Inferior parietal cortex (tissue), 1 donor: Measurements from ENCODE around the gene DCBLD2.

ENCODE experiments used
- DNase-seq: peaks from one replicate; pipeline ENCODE4 v3.0.0-alpha.2; 2016; ENCODE audit errors: extremely low spot score

DCBLD2 gene, protein sequence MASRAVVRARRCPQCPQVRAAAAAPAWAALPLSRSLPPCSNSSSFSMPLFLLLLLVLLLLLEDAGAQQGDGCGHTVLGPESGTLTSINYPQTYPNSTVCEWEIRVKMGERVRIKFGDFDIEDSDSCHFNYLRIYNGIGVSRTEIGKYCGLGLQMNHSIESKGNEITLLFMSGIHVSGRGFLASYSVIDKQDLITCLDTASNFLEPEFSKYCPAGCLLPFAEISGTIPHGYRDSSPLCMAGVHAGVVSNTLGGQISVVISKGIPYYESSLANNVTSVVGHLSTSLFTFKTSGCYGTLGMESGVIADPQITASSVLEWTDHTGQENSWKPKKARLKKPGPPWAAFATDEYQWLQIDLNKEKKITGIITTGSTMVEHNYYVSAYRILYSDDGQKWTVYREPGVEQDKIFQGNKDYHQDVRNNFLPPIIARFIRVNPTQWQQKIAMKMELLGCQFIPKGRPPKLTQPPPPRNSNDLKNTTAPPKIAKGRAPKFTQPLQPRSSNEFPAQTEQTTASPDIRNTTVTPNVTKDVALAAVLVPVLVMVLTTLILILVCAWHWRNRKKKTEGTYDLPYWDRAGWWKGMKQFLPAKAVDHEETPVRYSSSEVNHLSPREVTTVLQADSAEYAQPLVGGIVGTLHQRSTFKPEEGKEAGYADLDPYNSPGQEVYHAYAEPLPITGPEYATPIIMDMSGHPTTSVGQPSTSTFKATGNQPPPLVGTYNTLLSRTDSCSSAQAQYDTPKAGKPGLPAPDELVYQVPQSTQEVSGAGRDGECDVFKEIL

GRCh38 chr3:98901392-98902350 lies at the start of gene DCBLD2:
Gene DCBLD2 (minus strand): TSS chr3:98901695. CDS start chr3:98901326, 369 bp downstream.
- DNase-seq, result peak; percentile 98

GRCh38 chr3:98945666-98946065 lies 44.2 kb upstream of the DCBLD2 start:
- no peak for DNase-seq

DNA sequence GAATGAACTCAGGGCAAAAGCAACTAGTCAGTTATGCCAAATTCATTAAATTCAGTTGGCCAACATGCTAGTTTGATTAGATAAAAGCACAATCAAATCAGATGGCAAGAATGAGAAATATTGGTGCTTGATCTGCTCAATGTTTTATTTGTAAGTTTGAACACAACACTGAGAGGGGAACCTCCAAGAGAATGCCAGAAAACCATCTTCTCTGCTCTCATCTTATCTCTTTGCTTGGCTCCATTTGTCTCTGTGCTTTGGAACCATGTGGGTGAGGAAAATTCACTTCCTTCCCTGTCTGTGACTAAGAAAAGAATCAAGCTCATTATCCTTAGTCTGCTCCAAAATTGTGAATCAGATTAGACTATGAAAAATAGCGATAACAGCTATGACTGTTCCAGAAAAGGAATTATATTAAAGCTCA lies 43.6 kb upstream of the DCBLD2 start:
- DNase-seq, result no peak

DNA sequence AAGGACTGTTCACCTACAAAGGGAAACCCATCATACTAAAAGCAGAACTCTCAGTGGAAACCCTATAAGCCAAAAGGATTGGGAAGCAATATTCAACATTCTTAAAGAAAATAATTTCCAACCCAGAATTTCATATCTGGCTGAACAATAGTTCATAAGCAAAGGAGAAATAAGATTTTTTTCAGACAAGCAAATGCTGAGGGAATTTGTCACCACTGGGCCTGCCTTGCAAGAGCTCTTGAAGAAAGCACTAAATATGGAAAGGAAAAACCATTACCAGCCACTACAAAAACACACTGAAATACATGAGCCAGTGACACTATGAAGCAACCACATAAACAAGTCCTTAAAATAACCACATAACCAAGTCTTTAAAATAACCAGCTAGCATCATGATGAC lies 28.9 kb upstream of the DCBLD2 start:
- DNase-seq, result no peak

GRCh38 chr3:98921957-98922356 lies 20.5 kb upstream of the DCBLD2 start:
- no peak for DNase-seq

GRCh38 chr3:98920166-98920565 lies 18.7 kb upstream of the DCBLD2 start:
- DNase-seq, result no peak

- DNase-seq, result no peak
These were observed 17.1 kb upstream of the DCBLD2 start for GRCh38 chr3:98918586-98918985.

DNA sequence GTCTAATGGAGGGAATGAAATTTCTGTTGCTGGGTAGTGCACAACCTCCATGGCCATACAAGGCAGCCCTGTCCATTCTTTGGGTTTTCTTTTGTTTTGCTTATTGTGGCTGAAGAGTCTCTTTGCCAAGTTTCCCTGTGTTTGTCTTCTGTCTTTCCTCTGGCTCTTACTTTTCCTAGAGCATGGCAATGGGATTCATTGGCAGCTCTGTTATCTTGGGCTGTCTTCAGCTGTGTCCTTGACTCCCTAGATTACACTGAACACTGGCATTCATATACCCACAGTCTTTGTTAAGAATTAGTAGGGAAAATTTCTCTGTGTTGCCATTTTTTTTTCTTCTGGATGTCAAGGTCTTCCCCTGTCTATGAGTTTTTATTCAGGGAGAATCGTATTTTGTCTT lies 16.1 kb upstream of the DCBLD2 start:
- DNase-seq, result no peak

DNA sequence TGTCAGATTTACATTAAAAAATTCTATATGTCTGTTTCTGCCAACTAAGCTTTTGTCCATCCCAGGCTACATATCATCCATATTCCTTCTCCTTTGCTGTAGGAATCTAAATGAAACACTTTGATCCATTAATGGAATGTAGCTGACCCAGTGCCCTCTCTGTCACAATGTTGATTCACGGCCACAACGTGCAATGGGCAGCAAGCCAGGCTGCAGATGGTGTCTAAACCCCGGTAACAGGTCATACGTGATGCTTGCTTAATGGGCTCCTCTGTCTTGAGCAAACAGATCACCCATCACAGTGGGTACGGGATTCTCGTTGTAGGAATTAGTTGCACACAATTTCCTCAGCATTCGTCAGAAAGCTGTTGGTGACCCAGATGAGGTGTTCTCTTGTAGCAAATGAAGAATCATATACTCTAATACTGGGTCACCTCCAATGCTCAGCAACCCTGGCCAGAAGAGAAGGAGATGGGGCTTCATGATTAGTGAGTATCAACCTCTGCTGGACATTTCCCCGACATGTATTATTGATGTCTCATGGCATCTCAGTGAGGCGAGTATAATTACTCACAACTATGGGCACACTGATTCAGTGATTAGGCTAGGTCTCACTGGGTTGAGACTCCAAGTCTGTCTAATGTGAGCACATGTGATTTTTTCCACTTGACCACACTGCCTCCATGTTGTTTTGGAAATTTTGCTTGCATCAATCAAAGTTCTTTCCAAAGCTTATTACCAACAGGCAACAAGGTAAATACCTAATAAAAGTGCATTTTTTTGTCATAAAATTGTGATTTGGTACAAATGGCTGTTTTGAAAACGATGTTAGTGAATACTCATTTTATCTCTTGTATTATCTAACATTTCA lies 12.9 kb upstream of the DCBLD2 start:
- no peak for DNase-seq

GRCh38 chr3:98912448-98912847 lies 11.0 kb upstream of the DCBLD2 start:
- no peak for DNase-seq

DNA sequence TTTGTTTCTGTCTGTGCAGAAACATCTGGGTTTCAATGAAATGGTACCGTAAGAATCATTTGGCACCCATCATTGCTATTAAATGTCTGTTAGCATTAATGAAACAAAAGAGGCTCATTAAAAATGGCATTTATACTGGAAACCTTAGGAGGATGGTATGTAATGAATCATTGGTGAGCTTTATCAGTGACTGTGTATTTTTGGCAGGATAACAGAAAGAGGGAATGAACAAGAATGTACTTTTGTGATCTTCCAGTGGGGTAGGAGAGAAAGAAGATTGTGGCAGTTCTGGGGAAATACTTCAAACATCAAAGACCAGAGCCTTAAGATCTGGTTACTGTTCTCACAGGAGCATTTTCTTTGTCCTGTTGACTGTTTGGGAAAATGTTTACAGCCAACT lies 4.7 kb upstream of the DCBLD2 start:
- DNase-seq, result no peak

DNA sequence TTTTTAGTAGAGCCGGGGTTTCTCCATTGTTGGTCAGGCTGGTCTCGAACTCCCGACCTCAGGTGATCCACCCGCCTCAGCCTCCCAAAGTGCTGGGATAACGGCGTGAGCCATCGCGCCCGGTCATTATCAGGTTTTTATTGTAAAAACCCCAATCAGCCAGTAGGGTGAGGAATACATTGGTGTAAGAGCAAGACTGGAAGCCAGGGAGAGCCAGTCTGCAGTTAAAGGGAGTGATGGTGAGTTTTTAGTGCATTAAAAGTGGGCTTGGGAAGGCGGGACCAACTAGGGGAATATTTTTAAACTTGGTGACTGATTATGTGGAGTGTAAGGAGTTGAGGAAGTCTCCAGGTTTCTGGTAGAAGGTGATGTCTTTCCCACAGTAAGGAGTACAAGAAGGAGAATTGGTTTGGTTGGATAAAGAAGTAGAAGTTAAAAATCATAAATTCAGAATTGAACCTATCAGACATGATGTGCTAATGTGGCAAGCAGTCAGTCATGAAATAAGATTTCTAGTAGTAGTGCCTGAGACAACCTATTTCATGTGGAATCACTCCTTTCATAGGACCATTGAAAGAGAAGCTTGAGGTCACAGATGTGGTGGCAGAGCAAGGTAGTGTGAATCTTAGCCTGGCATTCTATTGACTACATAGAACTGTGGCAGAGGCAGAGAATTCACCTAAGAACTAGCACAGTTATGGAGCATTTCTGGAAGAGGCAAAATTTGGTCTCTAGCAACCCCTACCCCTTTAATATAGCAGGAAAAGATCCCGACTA lies 2.4 kb upstream of the DCBLD2 start:
- DNase-seq, result no peak

- no peak for DNase-seq
These were observed 1.6 kb upstream of the DCBLD2 start for GRCh38 chr3:98903099-98903498.

DNA sequence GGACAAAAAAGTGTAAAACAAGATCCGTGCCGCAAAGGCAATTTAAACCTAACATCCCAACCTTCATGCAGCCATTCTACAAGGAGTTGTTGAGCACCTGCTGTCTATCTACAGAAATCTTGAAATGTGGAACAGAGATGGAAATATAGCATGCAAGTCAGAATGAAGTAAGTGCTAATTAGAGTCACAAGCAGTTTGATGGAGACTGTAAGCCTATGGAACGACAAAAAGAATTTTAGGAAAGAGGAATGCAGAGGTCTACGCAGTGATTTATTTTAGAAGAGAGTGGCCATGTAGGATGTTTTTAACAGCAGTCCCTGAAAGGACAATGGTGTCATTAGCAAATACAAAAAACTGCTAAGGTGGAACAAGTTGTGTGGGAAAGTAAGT lies 851 bp upstream of the DCBLD2 start:
- DNase-seq, result peak; percentile 63

GRCh38 chr3:98901119-98901391 lies 440 bp downstream of the DCBLD2 start:
- no peak for DNase-seq

DNA sequence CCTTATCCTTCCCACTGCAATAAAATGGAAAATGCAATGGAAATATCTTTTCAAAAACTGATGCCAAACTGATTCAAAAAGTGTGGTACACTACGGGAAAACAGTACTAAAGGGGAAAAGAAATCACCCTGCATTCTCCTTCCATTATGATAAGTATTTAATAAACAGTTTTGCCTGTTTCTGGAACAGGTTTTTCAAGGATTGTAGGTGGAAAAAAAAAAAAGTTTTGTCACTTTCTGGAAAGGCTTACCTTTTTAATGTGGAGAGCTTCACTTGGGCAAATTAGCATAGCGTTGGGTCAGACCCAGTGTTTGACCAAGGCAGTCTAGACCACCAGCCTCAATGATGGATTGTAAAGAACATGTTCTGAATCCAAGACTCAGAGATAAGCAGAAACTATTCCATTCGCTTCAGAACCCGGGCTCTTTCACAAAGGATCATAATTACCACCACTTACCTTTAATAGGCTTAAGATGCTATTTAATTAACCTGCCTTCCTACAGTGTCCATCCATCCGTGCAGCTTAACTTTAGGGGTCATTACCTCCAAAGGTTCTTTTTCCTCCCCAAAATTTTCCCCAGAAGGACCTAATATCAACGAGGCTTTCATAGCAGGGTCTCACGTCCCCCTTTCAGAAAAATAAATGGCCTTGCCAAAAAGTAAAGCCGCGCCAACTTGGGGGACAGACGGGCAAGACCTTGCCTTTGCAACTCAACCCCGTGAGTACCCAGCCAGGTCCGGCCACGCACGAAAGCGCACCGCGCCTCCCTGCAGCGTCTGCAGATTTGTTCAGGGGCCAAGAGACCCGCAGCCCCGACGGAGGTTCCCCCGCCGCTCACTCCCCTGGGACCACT lies 1.0 kb downstream of the DCBLD2 start:
- DNase-seq, result no peak

DNA sequence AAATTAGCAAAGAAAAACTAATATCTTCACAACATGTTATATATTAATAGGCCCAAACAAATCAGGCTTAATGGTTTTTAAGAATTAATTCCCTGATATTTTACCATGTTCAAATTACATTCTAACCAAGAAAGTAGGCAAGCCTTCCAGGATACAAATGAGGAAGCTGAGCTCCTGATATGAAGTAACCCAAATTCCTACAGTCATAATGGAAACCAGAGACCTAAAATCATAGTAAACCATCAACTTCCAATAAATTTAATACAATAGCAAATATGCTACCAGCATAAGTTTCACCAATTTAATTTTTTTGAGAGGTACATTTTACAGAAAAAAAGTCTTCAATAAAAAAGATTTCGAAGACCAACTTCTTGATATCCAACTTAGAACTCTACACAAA lies 3.8 kb downstream of the DCBLD2 start:
- DNase-seq, result no peak

DNA sequence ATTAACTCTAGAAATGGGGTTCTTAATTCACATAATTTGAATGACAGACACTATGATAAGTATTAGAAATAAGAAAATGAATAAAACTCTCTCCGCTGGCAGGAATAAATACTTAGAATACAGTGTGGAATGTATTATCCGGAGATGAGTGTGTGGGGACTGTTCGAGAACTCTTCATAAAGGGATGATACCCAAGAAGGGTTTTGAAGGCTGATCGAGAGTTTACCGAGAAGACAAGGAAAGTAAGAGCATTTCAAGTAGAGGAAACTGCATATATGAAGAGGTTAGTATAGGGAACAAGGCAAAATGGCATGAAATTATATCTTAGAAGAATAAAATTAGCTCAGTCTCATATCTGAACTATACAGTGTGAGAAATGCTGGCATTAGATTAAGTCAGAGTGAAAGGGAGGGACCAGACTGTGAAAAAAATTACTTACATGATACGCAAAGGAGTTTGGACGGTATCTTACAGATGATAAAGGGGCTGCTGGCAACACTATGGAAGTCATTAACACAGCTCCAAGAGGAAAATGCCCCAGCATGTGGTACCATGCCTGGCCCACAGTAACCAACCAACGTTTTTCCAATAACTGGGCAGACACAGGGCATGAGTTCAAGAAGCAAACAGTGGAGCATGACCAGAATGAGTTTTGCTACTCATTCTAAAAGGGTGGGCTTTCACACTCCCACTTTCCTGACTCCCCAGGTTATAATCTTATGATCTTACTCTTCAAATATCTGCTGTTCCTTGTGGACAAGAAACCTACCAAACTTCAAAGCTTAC lies 6.5 kb downstream of the DCBLD2 start:
- DNase-seq, result no peak

GRCh38 chr3:98893740-98894139 lies 7.8 kb downstream of the DCBLD2 start:
- no peak for DNase-seq
